Neural cell (in vitro differentiated cells): ENCODE measurements around the gene MICU1. TPM values are rescaled to one million over a fixed set of nuclear protein-coding genes. Genes with fewer than 3 reads are reported as not detected.

ENCODE experiments used
- H2AFZ ChIP-seq: fragments of 200-600, 300-800 bp; sonication (generic), shearing (Covaris generic); 2 replicates; pipeline ENCODE4 v1.6.0; 2014; ENCODE audit warnings: low read depth, mild to moderate bottlenecking, antibody characterized with exemption, low read length, moderate library complexity
- H3F3A ChIP-seq: fragments of 200-600 bp; shearing (Covaris generic); 2 replicates; pipeline ENCODE4 v1.6.1; 2016; ENCODE audit warnings: mild to moderate bottlenecking, moderate library complexity, mixed read lengths, antibody characterized with exemption, low read length; ENCODE audit not compliant: insufficient read depth, poor library complexity, severe bottlenecking
- H3K27ac ChIP-seq: fragments of 200-600, 300-800 bp; sonication (generic), shearing (Covaris generic); 2 replicates; pipeline ENCODE4 v1.5.1; 2014; ENCODE audit warnings: mild to moderate bottlenecking, low read length, moderate library complexity
- H3K27me3 ChIP-seq: fragments of 300-800, 200-600 bp; sonication (generic), shearing (Covaris generic); 2 replicates; pipeline ENCODE4 v1.6.0; 2014; ENCODE audit warnings: mild to moderate bottlenecking, low read depth, low read length, moderate library complexity; ENCODE audit not compliant: insufficient read depth
- H3K36me3 ChIP-seq: fragments of 300-800, 200-600 bp; sonication (generic), shearing (Covaris generic); 2 replicates; pipeline ENCODE4 v1.5.1; 2014; ENCODE audit warnings: mild to moderate bottlenecking, antibody characterized with exemption, low read length, moderate library complexity; ENCODE audit not compliant: insufficient read depth
- H3K4me2 ChIP-seq: fragments of 300-800, 200-600 bp; sonication (generic), shearing (Covaris generic); 2 replicates; pipeline ENCODE4 v1.6.0; 2014; ENCODE audit warnings: mild to moderate bottlenecking, low read length
- H3K4me3 ChIP-seq: fragments of 300-800, 200-600 bp; sonication (generic), shearing (Covaris generic); 2 replicates; pipeline ENCODE4 v1.5.1; 2014; ENCODE audit warnings: mild to moderate bottlenecking, low read length, moderate library complexity
- H3K79me2 ChIP-seq: fragments of 200-600 bp; shearing (Covaris generic); replicated peaks from 2 replicates; pipeline ENCODE4 v1.6.0; 2014; ENCODE audit warnings: mild to moderate bottlenecking, low read length, moderate library complexity; ENCODE audit not compliant: insufficient read depth
- H3K9ac ChIP-seq: fragments of 300-800, 200-600 bp; sonication (generic), shearing (Covaris generic); 2 replicates; pipeline ENCODE4 v1.6.1; 2016; ENCODE audit warnings: mild to moderate bottlenecking, low read length, mixed read lengths
- H3K9me2 ChIP-seq: fragments of 200-600 bp; shearing (Covaris generic); 2 replicates; pipeline ENCODE4 v1.6.1; 2016; ENCODE audit warnings: mild to moderate bottlenecking, low read length, mixed read lengths; ENCODE audit not compliant: insufficient read depth
- H3K9me3 ChIP-seq: fragments of 200-600, 300-800 bp; sonication (generic), shearing (Covaris generic); 2 replicates; pipeline ENCODE4 v1.6.1; 2016; ENCODE audit warnings: mild to moderate bottlenecking, mixed run types, low read length, moderate library complexity, mixed read lengths
- H4K20me1 ChIP-seq: fragments of 200-600 bp; shearing (Covaris generic); 2 replicates; pipeline ENCODE4 v1.6.1; 2016; ENCODE audit warnings: mild to moderate bottlenecking, mixed run types; ENCODE audit not compliant: insufficient read depth
- EP300 ChIP-seq: fragments of 450-650 bp; conservative IDR thresholded peaks from 2 replicates; pipeline ENCODE4 v1.6.1; 2014; ENCODE audit warnings: antibody characterized with exemption, mild to moderate bottlenecking, moderate library complexity; ENCODE audit not compliant: poor library complexity, severe bottlenecking
- EZH2 ChIP-seq: fragments of 200-600, 300-800 bp; shearing (Covaris generic), sonication (generic); IDR thresholded peaks from 2 replicates; pipeline ENCODE4 v1.6.1; 2014; ENCODE audit warnings: antibody characterized with exemption, low read length, borderline replicate concordance, mild to moderate bottlenecking; ENCODE audit not compliant: insufficient read depth, poor library complexity, severe bottlenecking
- MXI1 ChIP-seq: fragments of 450-650 bp; conservative IDR thresholded peaks from 2 replicates; pipeline ENCODE4 v1.6.1; 2014; ENCODE audit warnings: antibody characterized with exemption, mild to moderate bottlenecking; ENCODE audit not compliant: poor library complexity, severe bottlenecking
- POLR2AphosphoS5 ChIP-seq: IDR thresholded peaks from 2 replicates; pipeline ENCODE4 v1.6.1; 2012
- RAD21 ChIP-seq: fragments of 450-650 bp; conservative IDR thresholded peaks from 2 replicates; pipeline ENCODE4 v1.6.1; 2014; ENCODE audit warnings: antibody characterized with exemption, mild to moderate bottlenecking, moderate library complexity
- SMC3 ChIP-seq: fragments of 450-650 bp; conservative IDR thresholded peaks from 2 replicates; pipeline ENCODE4 v1.6.1; 2014; ENCODE audit warnings: antibody characterized with exemption, mild to moderate bottlenecking, moderate library complexity; ENCODE audit not compliant: poor library complexity
- TAF1 ChIP-seq: IDR thresholded peaks from 2 replicates; pipeline ENCODE4 v1.6.1; 2012; ENCODE audit warnings: low read depth
- polyA plus RNA-seq: library from polyadenylated mRNA; depleted of rRNA; stranded (reverse); fragments of >200 nt; gene quantifications from 2 replicates; pipeline ENCODE4 v1.2.3, GENCODE V29; 2014
- TF ChIP-seq, protein P1 (sequence below): IDR thresholded peaks from 2 replicates; pipeline ENCODE4 v1.6.1; 2012; ENCODE audit warnings: borderline replicate concordance
- TF ChIP-seq, protein P2 (sequence below): fragments of 450-650 bp; IDR thresholded peaks from 2 replicates; pipeline ENCODE4 v1.5.1; 2014; ENCODE audit warnings: antibody characterized with exemption, mild to moderate bottlenecking, moderate library complexity; ENCODE audit not compliant: poor library complexity, severe bottlenecking

Gene MICU1
- polyA plus RNA-seq, 1 donor from 2014 or later = 86.0 TPM

DNA sequence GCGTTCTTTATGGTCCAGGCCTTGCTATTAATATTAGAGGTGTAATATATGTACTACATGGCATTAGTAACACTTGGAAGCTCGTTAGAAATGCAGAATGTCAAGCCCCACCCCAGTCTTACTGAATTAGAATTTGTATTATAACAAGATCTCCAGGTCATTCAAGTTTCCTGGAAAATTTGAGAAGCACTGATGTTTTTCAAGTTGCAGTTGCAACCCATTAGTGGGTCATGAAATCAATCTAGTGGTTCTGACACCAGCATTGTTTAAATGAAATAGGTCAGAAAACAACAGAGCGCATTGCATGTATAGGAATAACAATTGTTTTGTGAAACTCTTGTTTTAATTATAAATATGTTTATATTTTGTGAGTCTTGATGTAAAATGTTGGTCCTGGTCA, 28.8 kb upstream of the MICU1 start:
- Histone ChIP-seq H3K9me3 (no peaks in the 10 kb centered on the region), H3K27me3 (no peaks in the 10 kb centered on the region), H3K36me3 (no peaks in the 10 kb centered on the region), H3K9me2 (no peaks in the 10 kb centered on the region), H3F3A (no peaks in the 10 kb centered on the region), H3K27ac (no peak overlapping the region), H2AFZ (no peak overlapping the region), H3K9ac (no peak overlapping the region), H3K4me3 (no peak overlapping the region), H3K4me2 (no peak overlapping the region), H3K79me2 (no peaks in the 10 kb centered on the region), H4K20me1 (no peaks in the 10 kb centered on the region)
- no peak for TF ChIP-seq TAF1
- no peak for TF ChIP-seq EZH2
- no peak for TF ChIP-seq RAD21
- TF ChIP-seq, protein P1, sequence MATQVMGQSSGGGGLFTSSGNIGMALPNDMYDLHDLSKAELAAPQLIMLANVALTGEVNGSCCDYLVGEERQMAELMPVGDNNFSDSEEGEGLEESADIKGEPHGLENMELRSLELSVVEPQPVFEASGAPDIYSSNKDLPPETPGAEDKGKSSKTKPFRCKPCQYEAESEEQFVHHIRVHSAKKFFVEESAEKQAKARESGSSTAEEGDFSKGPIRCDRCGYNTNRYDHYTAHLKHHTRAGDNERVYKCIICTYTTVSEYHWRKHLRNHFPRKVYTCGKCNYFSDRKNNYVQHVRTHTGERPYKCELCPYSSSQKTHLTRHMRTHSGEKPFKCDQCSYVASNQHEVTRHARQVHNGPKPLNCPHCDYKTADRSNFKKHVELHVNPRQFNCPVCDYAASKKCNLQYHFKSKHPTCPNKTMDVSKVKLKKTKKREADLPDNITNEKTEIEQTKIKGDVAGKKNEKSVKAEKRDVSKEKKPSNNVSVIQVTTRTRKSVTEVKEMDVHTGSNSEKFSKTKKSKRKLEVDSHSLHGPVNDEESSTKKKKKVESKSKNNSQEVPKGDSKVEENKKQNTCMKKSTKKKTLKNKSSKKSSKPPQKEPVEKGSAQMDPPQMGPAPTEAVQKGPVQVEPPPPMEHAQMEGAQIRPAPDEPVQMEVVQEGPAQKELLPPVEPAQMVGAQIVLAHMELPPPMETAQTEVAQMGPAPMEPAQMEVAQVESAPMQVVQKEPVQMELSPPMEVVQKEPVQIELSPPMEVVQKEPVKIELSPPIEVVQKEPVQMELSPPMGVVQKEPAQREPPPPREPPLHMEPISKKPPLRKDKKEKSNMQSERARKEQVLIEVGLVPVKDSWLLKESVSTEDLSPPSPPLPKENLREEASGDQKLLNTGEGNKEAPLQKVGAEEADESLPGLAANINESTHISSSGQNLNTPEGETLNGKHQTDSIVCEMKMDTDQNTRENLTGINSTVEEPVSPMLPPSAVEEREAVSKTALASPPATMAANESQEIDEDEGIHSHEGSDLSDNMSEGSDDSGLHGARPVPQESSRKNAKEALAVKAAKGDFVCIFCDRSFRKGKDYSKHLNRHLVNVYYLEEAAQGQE = no peak
- no peak for TF ChIP-seq SMC3
- no peak for TF ChIP-seq EP300
- TF ChIP-seq MXI1 = no peak
- no peak for TF ChIP-seq POLR2AphosphoS5
- TF ChIP-seq, protein P2, sequence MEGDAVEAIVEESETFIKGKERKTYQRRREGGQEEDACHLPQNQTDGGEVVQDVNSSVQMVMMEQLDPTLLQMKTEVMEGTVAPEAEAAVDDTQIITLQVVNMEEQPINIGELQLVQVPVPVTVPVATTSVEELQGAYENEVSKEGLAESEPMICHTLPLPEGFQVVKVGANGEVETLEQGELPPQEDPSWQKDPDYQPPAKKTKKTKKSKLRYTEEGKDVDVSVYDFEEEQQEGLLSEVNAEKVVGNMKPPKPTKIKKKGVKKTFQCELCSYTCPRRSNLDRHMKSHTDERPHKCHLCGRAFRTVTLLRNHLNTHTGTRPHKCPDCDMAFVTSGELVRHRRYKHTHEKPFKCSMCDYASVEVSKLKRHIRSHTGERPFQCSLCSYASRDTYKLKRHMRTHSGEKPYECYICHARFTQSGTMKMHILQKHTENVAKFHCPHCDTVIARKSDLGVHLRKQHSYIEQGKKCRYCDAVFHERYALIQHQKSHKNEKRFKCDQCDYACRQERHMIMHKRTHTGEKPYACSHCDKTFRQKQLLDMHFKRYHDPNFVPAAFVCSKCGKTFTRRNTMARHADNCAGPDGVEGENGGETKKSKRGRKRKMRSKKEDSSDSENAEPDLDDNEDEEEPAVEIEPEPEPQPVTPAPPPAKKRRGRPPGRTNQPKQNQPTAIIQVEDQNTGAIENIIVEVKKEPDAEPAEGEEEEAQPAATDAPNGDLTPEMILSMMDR = no peak

DNA sequence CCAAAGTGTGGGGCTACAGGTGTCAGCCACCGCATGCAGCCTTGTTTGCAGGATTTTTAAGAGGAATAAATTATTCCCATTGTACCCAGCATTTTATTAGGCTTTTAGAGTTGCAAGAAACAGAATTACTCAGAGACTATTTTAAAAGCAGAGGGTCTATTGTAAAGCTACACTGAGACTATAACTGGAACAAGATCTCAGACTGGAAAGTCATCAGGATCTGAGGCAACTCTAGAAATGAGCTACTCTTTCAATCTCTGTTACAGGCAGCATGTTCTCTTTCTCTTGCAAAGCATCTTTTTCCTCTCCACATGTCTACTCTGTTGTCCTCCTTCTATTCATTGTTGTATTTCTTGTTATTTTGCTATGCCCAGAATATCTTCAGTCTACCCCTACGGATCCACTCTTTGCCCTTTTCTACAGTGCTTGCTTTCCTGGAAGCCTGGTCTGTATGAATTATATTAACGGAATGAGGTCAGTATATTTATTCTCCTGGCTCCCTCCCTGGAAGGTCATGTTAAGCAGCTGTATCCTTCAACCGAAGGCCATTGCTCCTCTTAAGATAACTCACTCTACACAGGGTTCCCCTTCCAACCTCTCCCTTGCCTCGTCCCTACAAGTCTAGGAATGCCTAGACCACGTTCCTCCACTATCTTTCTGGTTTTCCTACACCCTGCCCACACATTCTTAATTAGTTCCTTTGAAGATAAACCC, 27.7 kb upstream of the MICU1 start:
- Histone ChIP-seq H3K36me3 (no peaks in the 10 kb centered on the region), H3K9me2 (no peaks in the 10 kb centered on the region), H3K27ac (no peak overlapping the region), H3K79me2 (no peaks in the 10 kb centered on the region), H3F3A (no peaks in the 10 kb centered on the region), H3K9ac (no peak overlapping the region), H3K4me2 (no peak overlapping the region), H4K20me1 (no peaks in the 10 kb centered on the region), H2AFZ (no peak overlapping the region), H3K9me3 (no peaks in the 10 kb centered on the region), H3K27me3 (no peaks in the 10 kb centered on the region), H3K4me3 (no peak overlapping the region)
- TF ChIP-seq RAD21 (no peak), POLR2AphosphoS5 (no peak), MXI1 (no peak), EZH2 (no peak), EP300 (no peak), TAF1 (no peak), SMC3 (no peak)
- TF ChIP-seq, protein P1 = no peak
- TF ChIP-seq, protein P2 = no peak
